ENCODE measurements around the gene N4BP2.

N4BP2 gene

DNA sequence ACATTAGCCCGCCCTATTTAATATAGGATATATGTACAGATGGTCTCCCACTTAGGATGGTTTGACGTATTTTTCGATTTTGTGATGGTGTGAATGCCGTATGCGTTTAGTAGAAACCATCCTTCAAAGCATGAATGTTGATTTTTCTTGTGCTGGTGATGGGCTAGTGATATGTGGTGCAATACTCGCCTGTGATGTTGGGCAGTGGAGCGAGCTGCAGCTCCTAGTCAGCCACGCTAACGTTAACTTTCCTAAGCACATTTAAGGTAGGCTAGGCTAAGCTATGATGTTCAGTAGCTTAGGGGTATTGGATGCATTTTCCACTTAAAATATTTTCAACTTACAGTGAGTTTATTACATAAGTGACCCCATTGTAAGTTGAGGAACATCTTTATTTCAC is 103.6 kb downstream of the N4BP2 start:
- no peaks in the 10 kb centered on the region for H3K27me3 ChIP-seq (ENCODE audit: control insufficient read depth, insufficient read depth, low read length)
- no peak overlapping the region for H3K4me3 ChIP-seq (ENCODE audit: low read length)
- H3K36me3 ChIP-seq (ENCODE audit: insufficient read depth, low read length): no peaks in the 10 kb centered on the region
- H3K4me2 ChIP-seq (ENCODE audit: low read length): no peak overlapping the region
- peaks cover 5% of the 10 kb centered on the region for H3K4me1 ChIP-seq (ENCODE audit: control insufficient read depth, insufficient read depth, low read length)
- no peak overlapping the region for H3K9ac ChIP-seq (ENCODE audit: low read depth, low read length)
- no peaks in the 10 kb centered on the region for H3K9me3 ChIP-seq (replicated peaks; ENCODE audit: low read length)

DNA sequence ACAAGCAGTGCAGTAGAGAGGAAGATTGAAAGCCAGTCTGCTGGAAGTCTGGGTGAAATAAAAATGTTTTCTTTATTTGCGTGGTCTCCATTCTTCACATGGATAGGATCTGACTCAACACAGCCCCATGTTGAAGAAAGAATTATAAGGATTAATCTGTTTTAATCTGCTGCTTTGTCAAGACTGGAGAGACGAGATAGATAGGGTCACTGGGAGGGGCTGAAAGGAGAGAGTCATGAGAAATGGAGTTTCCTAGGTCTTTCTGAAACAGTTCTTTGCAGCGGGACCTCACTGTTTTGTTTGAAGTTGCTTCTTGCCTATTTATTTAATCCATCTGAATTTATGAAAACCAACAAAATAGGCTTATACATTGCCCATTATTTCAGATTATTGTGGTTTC is 107.8 kb downstream of the N4BP2 start:
- Histone ChIP-seq H3K9me3 (replicated peaks; ENCODE audit: low read length) (no peaks in the 10 kb centered on the region), H3K27me3 (ENCODE audit: control insufficient read depth, insufficient read depth, low read length) (no peaks in the 10 kb centered on the region), H3K4me3 (ENCODE audit: low read length) (no peak overlapping the region), H3K9ac (ENCODE audit: low read depth, low read length) (no peak overlapping the region), H3K36me3 (ENCODE audit: insufficient read depth, low read length) (no peaks in the 10 kb centered on the region), H3K4me2 (ENCODE audit: low read length) (no peak overlapping the region), H3K4me1 (ENCODE audit: control insufficient read depth, insufficient read depth, low read length) (peaks cover 5% of the 10 kb centered on the region)

DNA sequence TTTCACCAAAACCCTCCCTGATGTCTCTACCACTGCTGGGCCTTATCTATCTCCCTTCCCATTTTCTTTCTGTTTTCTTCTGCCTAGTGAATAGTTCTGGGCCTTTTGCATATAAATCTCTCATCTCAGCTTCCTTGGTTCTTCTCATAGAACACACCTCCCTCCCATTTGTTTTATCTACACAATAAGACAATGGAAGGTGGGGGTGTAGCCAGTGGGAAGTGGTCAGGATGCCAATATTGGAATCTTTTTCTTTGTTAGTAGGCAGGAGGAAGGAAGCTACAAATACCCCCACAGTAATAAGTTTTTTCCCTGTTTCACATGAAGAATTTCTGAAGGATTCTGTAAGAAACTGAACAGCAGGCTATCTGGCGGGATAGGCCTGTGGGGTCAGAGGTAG is 109.3 kb downstream of the N4BP2 start:
- H3K4me2 ChIP-seq (ENCODE audit: low read length): no peak overlapping the region

DNA sequence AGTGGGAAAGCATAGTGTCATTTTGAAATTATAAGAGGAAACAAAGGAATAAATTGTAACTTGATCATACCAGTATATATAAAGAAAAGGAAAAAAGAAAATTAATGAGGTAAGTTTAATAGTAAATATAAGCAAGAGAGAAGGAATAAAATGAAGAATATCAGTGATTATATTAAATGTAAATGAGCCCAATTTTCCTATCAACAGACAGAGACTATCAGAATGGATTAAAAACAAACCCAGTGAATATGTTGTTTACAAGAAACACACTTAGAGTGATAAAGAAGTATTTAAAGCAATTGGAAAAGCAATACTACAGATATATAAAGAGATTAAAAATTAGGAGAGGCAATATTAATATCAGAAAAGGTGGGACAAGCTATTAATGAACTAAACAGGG is 111.4 kb downstream of the N4BP2 start:
- Histone ChIP-seq H3K9me3 (replicated peaks; ENCODE audit: low read length) (no peaks in the 10 kb centered on the region), H3K9ac (ENCODE audit: low read depth, low read length) (no peak overlapping the region), H3K4me2 (ENCODE audit: low read length) (no peak overlapping the region), H3K4me1 (ENCODE audit: control insufficient read depth, insufficient read depth, low read length) (peaks cover 5% of the 10 kb centered on the region), H3K27me3 (ENCODE audit: control insufficient read depth, insufficient read depth, low read length) (no peaks in the 10 kb centered on the region), H3K4me3 (ENCODE audit: low read length) (no peak overlapping the region), H3K36me3 (ENCODE audit: insufficient read depth, low read length) (no peaks in the 10 kb centered on the region)

More for the DNA sequence above, 109.3 kb downstream of the N4BP2 start:
- Histone ChIP-seq H3K27me3 (ENCODE audit: control insufficient read depth, insufficient read depth, low read length) (no peaks in the 10 kb centered on the region), H3K9ac (ENCODE audit: low read depth, low read length) (no peak overlapping the region), H3K9me3 (replicated peaks; ENCODE audit: low read length) (no peaks in the 10 kb centered on the region), H3K4me1 (ENCODE audit: control insufficient read depth, insufficient read depth, low read length) (peaks cover 5% of the 10 kb centered on the region), H3K36me3 (ENCODE audit: insufficient read depth, low read length) (no peaks in the 10 kb centered on the region), H3K4me3 (ENCODE audit: low read length) (no peak overlapping the region)

DNA sequence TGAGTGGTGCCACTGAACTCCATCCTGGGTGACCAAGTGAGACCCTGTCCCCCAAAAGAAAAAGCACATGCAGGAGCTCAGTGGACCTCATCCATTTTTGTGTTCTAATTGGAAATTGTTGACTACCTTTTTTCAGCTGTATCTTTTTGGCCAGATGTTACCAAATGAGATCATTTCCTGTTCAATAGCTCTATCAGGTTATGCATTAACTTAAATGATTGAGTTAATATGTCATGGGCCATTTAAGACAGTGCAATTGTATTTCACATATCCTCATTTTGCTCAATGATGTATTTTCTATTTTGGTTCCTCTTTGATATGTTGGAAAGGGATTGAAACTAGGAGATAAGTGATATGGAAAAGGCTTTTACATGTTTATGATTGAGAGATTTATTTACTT is 113.9 kb downstream of the N4BP2 start:
- H3K9ac ChIP-seq (ENCODE audit: low read depth, low read length): no peak overlapping the region
- H3K36me3 ChIP-seq (ENCODE audit: insufficient read depth, low read length): no peaks in the 10 kb centered on the region
- H3K4me3 ChIP-seq (ENCODE audit: low read length): no peak overlapping the region
- H3K4me1 ChIP-seq (ENCODE audit: control insufficient read depth, insufficient read depth, low read length): no peaks in the 10 kb centered on the region
- no peak overlapping the region for H3K4me2 ChIP-seq (ENCODE audit: low read length)
- no peaks in the 10 kb centered on the region for H3K9me3 ChIP-seq (replicated peaks; ENCODE audit: low read length)
- H3K27me3 ChIP-seq (ENCODE audit: control insufficient read depth, insufficient read depth, low read length): no peaks in the 10 kb centered on the region

DNA sequence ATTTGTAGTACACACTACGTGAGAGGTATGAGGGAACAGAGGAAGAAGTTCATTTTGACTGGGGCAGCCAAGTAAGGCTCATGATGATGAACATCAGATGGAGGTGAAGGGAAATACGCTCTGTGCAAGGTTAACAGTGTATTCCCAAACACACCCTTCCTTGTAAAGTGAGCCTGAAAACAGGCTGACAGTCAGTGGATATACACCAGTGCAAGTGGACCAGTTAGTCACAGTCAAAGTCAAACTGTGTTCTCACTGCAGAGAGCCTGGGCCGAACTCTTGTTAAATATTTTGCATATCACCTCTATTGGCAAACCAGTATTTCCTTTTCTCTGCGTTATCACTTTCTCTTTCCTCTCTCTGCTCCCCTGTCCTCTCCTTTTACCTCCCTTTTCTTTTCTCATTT is 116.8 kb downstream of the N4BP2 start:
- Histone ChIP-seq H3K27me3 (ENCODE audit: control insufficient read depth, insufficient read depth, low read length) (no peaks in the 10 kb centered on the region), H3K4me1 (ENCODE audit: control insufficient read depth, insufficient read depth, low read length) (peaks cover 17% of the 10 kb centered on the region), H3K36me3 (ENCODE audit: insufficient read depth, low read length) (no peaks in the 10 kb centered on the region), H3K9ac (ENCODE audit: low read depth, low read length) (no peak overlapping the region), H3K9me3 (replicated peaks; ENCODE audit: low read length) (no peaks in the 10 kb centered on the region), H3K4me2 (ENCODE audit: low read length) (no peak overlapping the region), H3K4me3 (ENCODE audit: low read length) (no peak overlapping the region)

DNA sequence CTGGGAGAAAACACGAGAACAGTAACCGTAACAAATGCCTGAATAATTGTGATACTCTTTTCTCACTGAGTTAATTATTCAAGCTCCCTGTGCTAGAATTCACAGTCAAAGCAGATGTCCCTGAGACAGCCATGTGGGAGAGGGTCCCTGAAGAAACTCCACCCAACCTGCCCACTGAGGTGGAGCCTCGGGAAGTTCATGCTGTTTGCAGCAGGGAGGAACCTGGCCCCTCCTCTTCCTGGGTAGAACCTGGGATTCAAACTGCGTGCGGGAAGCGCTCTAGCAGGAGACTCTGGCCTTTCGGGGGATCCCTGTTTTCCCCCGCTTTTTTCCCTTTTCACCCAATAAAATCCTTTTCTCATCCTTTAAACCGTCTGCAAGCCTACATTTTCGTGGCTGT is 120.0 kb downstream of the N4BP2 start:
- peak overlapping the region; percentile 38 for H3K4me3 ChIP-seq (ENCODE audit: low read length)
- H3K4me2 ChIP-seq (ENCODE audit: low read length): peak overlapping the region; percentile 56
- H3K9me3 ChIP-seq (replicated peaks; ENCODE audit: low read length): no peaks in the 10 kb centered on the region
- H3K27me3 ChIP-seq (ENCODE audit: control insufficient read depth, insufficient read depth, low read length): no peaks in the 10 kb centered on the region
- peaks cover 40% of the 10 kb centered on the region for H3K4me1 ChIP-seq (ENCODE audit: control insufficient read depth, insufficient read depth, low read length)
- H3K9ac ChIP-seq (ENCODE audit: low read depth, low read length): peak overlapping the region; percentile 42
- H3K36me3 ChIP-seq (ENCODE audit: insufficient read depth, low read length): no peaks in the 10 kb centered on the region

DNA sequence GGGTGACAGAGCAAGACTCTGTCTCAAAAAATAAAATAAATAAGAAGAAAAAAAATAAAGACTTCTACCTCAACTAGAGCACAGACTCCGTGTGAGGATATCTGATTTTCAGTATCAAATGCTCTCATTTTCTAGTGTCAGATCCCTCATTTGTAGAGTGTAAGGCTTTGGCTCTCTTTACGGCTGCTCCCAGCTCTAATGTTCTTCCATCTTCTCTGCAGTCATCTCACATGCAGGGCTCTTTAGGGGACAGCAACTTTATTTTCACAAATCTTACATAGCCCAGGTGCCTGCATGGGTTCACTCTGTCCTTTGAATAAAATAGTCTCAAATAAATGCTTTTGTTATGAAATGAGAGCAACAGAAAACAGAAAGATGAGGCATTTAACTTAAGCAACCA is 120.9 kb downstream of the N4BP2 start:
- Histone ChIP-seq H3K9me3 (replicated peaks; ENCODE audit: low read length) (no peaks in the 10 kb centered on the region), H3K36me3 (ENCODE audit: insufficient read depth, low read length) (no peaks in the 10 kb centered on the region), H3K9ac (ENCODE audit: low read depth, low read length) (peak overlapping the region; percentile 77), H3K4me1 (ENCODE audit: control insufficient read depth, insufficient read depth, low read length) (peaks cover 40% of the 10 kb centered on the region), H3K4me3 (ENCODE audit: low read length) (no peak overlapping the region), H3K27me3 (ENCODE audit: control insufficient read depth, insufficient read depth, low read length) (no peaks in the 10 kb centered on the region), H3K4me2 (ENCODE audit: low read length) (peak overlapping the region; percentile 65)

DNA sequence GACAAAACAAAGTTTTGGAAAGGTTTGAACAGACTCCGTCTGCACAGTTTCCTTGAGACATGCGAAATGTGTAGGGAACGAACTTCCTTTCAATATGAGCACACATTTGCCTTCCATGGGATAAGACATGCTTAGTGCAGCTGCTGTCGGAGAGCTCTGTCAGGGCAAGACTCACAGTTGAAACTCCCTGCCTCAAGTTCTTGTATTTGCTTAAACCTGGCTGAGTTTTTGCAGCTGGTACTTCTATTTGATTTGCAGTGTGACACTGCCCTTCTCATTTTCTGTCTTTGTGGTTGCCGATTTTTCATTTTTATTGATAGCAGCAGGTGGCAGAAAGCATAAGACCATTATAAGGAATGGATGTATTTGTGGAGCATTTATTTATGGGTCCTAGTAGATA is 122.0 kb downstream of the N4BP2 start:
- Histone ChIP-seq H3K4me3 (ENCODE audit: low read length) (peak overlapping the region; percentile 31), H3K4me1 (ENCODE audit: control insufficient read depth, insufficient read depth, low read length) (peaks cover 47% of the 10 kb centered on the region), H3K27me3 (ENCODE audit: control insufficient read depth, insufficient read depth, low read length) (no peaks in the 10 kb centered on the region), H3K36me3 (ENCODE audit: insufficient read depth, low read length) (no peaks in the 10 kb centered on the region), H3K9ac (ENCODE audit: low read depth, low read length) (peak overlapping the region; percentile 77), H3K4me2 (ENCODE audit: low read length) (peak overlapping the region; percentile 65), H3K9me3 (replicated peaks; ENCODE audit: low read length) (no peaks in the 10 kb centered on the region)

DNA sequence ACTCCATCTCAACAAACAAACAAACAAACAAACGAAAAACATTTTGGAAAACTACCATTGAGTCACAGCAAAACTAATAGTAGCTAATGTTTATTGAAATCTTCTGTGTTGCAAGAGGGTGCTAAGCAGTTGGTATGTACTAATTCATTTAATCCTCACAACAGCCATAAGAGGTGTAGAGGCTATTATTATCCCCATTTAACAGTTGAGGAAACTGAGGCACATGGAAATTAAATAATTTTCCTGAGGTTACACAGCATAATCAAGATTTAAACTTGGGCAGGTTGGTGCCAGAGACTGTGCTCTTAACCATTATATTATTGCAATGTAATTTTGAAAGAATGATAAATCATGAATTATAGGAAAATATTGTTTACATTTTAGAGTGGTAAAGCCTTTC is 122.7 kb downstream of the N4BP2 start:
- H3K9ac ChIP-seq (ENCODE audit: low read depth, low read length): peak overlapping the region; percentile 70
- H3K4me3 ChIP-seq (ENCODE audit: low read length): no peak overlapping the region
- H3K27me3 ChIP-seq (ENCODE audit: control insufficient read depth, insufficient read depth, low read length): no peaks in the 10 kb centered on the region
- H3K4me1 ChIP-seq (ENCODE audit: control insufficient read depth, insufficient read depth, low read length): peaks cover 53% of the 10 kb centered on the region
- H3K9me3 ChIP-seq (replicated peaks; ENCODE audit: low read length): no peaks in the 10 kb centered on the region
- no peak overlapping the region for H3K4me2 ChIP-seq (ENCODE audit: low read length)
- H3K36me3 ChIP-seq (ENCODE audit: insufficient read depth, low read length): no peaks in the 10 kb centered on the region

DNA sequence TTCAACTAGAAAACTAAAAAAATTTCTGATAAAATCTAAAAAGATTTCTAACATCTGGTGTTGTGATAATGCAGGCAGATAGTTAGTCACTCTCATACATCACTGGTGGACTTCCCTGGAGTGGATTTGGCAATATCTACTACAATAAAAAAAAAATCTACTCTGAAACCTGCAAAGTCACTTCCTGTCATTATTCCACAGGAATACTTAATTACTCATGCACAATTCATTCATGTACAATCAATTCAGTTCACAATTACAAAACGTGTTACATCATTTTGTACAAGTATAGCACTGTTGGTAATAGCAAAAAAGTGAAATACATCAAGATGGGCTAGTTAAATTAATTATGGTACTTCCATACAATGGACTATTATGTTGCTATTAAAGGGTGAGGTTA is 123.7 kb downstream of the N4BP2 start:
- Histone ChIP-seq H3K4me2 (ENCODE audit: low read length) (no peak overlapping the region), H3K4me1 (ENCODE audit: control insufficient read depth, insufficient read depth, low read length) (peaks cover 61% of the 10 kb centered on the region), H3K4me3 (ENCODE audit: low read length) (no peak overlapping the region), H3K9ac (ENCODE audit: low read depth, low read length) (peak overlapping the region; percentile 70), H3K36me3 (ENCODE audit: insufficient read depth, low read length) (no peaks in the 10 kb centered on the region), H3K27me3 (ENCODE audit: control insufficient read depth, insufficient read depth, low read length) (no peaks in the 10 kb centered on the region), H3K9me3 (replicated peaks; ENCODE audit: low read length) (no peaks in the 10 kb centered on the region)

DNA sequence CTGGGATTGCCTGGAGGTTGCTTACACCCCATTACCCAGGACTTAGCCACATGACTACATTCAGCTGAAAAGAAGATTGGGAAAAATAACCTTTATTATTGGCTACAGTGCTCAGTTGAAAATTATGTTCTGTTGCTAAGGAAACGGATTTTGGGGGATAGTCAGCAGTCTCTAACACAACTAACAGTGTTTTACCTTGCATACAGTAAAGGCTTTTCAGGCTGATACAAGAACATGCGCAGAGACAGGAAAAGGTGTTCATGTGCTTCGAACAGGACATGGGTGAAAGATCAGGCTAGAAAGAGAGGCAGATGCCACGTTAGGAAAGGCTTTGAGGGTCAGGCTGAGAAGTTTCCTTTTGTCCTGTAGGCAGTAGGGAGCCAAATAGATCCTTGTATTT is 125.4 kb downstream of the N4BP2 start:
- no peaks in the 10 kb centered on the region for H3K9me3 ChIP-seq (replicated peaks; ENCODE audit: low read length)
- no peak overlapping the region for H3K4me2 ChIP-seq (ENCODE audit: low read length)
- no peak overlapping the region for H3K4me3 ChIP-seq (ENCODE audit: low read length)
- peaks cover 71% of the 10 kb centered on the region for H3K4me1 ChIP-seq (ENCODE audit: control insufficient read depth, insufficient read depth, low read length)
- H3K36me3 ChIP-seq (ENCODE audit: insufficient read depth, low read length): no peaks in the 10 kb centered on the region
- no peaks in the 10 kb centered on the region for H3K27me3 ChIP-seq (ENCODE audit: control insufficient read depth, insufficient read depth, low read length)
- peak overlapping the region; percentile 5 for H3K9ac ChIP-seq (ENCODE audit: low read depth, low read length)

All from skeletal muscle satellite cell (primary cell).